Measurements from ENCODE around the gene RCOR3.
A peak's percentile ranks its signal among the peaks of the same experiment; 100 is the strongest.
"Not testable (repeated sequence)": the region's sequence is repeated elsewhere in the genome, so short reads cannot be mapped to it uniquely, and the experiment has no call there.

The RCOR3 gene

DNA sequence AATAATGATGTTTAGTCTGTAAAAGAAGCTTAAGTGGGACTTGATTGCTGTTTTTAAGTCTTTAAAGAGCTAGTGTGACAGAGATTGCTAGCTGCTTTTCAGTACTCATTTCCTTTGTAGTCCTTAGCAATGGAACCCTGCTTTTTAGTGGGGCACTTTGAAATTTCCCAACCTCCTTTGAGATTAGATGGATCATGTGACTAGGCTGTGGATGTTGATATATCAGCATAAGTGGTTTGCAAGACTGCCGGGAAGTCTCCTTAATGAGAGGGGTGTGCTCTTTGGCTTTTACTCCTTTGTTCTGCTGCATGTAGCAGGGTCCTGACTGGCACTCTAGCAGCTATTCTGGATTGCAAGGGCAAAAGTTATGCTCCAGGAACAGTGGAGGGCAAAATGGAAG lies 11.2 kb upstream of the RCOR3 start:
- ChIA-PET POLR2A (no interaction called here), CTCF (interaction anchor here (1.1 to 1.2 kb wide), 2 partner anchors 9 to 10 kb away, joined by 3 to 5 read pairs; no protein-coding TSS in a partner anchor)
- TF ChIP-seq, protein P1, sequence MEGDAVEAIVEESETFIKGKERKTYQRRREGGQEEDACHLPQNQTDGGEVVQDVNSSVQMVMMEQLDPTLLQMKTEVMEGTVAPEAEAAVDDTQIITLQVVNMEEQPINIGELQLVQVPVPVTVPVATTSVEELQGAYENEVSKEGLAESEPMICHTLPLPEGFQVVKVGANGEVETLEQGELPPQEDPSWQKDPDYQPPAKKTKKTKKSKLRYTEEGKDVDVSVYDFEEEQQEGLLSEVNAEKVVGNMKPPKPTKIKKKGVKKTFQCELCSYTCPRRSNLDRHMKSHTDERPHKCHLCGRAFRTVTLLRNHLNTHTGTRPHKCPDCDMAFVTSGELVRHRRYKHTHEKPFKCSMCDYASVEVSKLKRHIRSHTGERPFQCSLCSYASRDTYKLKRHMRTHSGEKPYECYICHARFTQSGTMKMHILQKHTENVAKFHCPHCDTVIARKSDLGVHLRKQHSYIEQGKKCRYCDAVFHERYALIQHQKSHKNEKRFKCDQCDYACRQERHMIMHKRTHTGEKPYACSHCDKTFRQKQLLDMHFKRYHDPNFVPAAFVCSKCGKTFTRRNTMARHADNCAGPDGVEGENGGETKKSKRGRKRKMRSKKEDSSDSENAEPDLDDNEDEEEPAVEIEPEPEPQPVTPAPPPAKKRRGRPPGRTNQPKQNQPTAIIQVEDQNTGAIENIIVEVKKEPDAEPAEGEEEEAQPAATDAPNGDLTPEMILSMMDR (IDR thresholded peaks at IDR 0.05; ENCODE audit: control extremely low read depth, extremely low read depth, low read depth, missing control alignments), result no peak

DNA sequence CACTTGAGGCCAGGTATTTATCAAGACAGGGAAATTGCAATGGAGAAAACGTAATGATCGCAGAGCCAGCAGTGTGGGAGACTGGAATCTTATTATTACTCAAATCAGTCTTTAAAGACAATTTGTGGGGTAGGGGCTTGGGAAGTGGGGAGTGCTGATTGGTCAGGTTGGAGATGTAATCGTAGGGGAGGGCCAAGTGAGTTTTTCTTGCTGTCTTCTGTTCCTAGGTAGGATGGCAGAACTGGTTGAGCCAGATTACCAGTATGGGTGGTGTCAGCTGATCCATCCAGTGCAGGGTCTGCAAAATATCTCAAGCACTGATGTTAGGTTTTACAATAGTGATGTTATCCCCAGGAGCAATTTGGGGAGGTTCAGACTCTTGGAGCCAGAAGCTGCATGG lies 9.6 kb upstream of the RCOR3 start:
- POLR2A ChIA-PET; DNase-seq (ENCODE audit: extremely low spot score): not testable (repeated sequence)
- CTCF ChIA-PET, result interaction anchor here (1.0 to 2.2 kb wide), 2 partner anchors 9 to 17 kb away, joined by 4 to 7 read pairs; no protein-coding TSS in a partner anchor

More for the DNA sequence above, 11.2 kb upstream of the RCOR3 start:
- no peak for DNase-seq (ENCODE audit: extremely low spot score)

DNA sequence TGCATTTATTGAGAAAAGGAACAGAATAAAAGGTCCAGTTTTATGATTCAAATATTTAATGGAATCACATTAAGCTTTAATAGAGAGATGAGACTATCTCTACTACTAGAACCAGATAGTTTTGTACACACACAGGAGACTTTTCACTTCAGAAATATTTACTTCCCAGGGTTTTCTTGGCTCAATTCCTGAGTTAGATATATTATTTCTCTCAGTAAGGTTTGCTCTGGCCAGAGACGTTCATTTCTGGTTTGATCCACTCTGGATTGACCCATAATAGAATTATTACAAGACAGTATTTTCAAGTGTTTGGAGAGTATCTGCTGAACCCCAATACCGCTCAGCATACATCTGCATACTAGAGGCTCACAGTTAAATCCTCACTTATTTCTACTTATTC lies 1.3 kb upstream of the RCOR3 start:
- ChIA-PET POLR2A (no interaction called here), CTCF (interaction anchor here (0.9 to 1.4 kb wide), 10 partner anchors 8 to 123 kb away, joined by 3 to 8 read pairs (median 4); partner anchors contain the start of gene KCNH1)
- TF ChIP-seq, protein P1 (IDR thresholded peaks at IDR 0.05; ENCODE audit: control extremely low read depth, extremely low read depth, low read depth, missing control alignments), result no peak
- DNase-seq (ENCODE audit: extremely low spot score), result no peak

DNA sequence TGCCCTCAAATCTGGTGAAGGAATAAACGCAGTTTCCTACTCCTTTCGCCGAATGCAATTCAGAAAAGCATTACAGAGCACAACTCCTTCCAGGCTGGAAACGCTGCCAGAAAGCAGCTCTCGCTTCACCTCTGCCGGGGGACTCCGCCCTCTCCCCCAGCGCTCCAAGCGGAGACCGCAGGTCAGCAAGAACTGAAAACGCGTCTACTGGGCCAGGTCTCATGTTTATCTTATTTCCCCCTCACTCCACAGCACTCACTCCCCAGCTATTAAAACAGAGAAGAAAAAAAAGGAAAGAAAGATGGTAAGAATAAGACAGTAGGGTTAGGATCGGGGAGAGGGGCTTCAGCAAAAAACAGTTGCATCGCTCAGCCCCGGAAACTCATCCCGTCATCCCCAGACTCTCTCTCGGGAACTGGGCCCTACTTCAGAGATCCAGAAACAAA lies 833 bp upstream of the RCOR3 start:
- TF ChIP-seq, protein P1 (IDR thresholded peaks at IDR 0.05; ENCODE audit: control extremely low read depth, extremely low read depth, low read depth, missing control alignments), result peak; percentile 12
- CTCF ChIA-PET, result interaction anchor here (0.9 to 1.4 kb wide), 10 partner anchors 9 to 124 kb away, joined by 3 to 8 read pairs (median 4); partner anchors contain the start of gene KCNH1
- POLR2A ChIA-PET, result no interaction called here
- DNase-seq (ENCODE audit: extremely low spot score), result peak; percentile 69

DNA sequence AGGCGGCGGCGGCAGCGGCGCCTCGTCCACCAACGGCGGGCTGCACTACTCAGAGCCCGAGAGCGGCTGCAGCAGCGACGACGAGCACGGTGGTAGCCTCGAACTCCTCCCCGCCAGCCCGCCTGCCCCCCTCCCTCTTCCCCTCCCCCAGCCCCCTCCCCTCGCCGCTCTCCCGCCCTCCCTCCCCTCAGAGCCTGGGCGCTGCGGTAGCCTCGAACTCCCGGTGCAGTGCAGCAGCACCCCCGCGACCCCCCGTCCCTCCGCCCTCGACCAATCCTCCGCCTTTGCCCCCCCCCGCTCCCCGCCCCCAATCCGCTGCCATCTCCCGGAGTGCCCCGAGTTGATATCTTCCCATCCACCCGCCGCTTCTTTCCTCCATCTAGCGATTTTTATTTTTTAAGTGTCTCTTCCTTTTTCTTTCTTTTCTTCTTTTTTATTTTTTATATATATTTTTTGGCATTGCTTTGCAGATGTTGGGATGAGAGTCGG lies 516 bp downstream of the RCOR3 start:
- TF ChIP-seq, protein P1 (IDR thresholded peaks at IDR 0.05; ENCODE audit: control extremely low read depth, extremely low read depth, low read depth, missing control alignments), result no peak
- peak; percentile 55 for DNase-seq (ENCODE audit: extremely low spot score)
- ChIA-PET CTCF (interaction anchor here (1.2 kb wide), 1 partner anchor 18 kb away, joined by 4 read pairs; no protein-coding TSS in a partner anchor), POLR2A (interaction anchor here (0.6 kb wide), 1 partner anchor 125 kb away, joined by 3 read pairs; no protein-coding TSS in a partner anchor)

DNA sequence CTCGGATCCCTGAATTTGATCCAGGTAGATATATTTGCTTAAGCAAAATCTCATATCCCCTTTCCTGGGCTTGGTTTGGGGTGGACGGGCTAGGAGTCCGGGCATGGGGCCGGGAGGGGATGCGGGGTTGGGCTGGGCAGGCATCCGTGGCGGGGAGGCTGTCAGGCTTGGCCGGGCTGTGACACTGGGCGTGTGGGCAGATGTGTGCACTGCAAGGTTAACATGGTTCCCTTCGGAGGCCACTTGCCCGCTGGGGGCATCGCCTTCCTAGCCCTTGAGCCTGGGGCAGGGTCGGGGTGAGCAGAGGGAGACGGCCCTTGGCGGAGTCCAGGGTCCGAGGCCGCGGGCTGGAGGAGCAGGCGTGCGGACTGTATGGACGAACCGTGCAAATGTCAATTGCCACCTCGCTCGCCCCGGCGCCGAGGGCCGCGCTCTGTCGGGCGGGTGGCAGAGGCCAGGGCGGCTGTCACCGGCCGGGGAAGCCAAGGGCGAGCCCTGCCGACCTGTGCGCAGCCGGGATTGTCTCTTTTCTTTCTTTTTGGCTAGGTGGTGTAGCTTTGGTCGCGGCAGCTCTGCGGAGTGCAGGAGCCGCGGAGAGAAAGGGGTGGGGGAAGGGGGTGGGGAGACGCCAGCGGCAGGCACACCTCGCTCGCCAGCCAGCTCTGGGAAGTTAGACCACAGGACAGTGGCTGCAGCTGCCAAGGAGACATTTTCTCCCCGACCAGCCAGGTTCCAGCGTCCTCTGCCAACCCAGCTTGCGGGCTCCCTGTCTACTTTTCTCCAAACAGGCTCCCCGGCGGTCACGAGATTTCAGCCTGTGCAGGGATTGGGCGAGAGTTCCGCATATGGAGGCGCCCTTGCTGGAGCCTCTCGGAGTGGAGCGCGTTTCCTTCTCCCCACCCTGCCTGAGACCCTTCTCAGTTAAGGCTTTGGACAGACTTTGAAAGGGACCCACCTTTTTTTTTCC lies 1.3 kb downstream of the RCOR3 start:
- CTCF ChIA-PET, result interaction anchor here (1.0 to 1.2 kb wide), 2 partner anchors 18 to 68 kb away, joined by 3 to 4 read pairs; no protein-coding TSS in a partner anchor
- peak; percentile 73 for DNase-seq (ENCODE audit: extremely low spot score)
- POLR2A ChIA-PET, result interaction anchor here (0.5 kb wide), 1 partner anchor 9 kb away, joined by 4 read pairs; no protein-coding TSS in a partner anchor
- TF ChIP-seq, protein P1 (IDR thresholded peaks at IDR 0.05; ENCODE audit: control extremely low read depth, extremely low read depth, low read depth, missing control alignments), result no peak
